Measurements from ENCODE around the gene QSOX1.

The QSOX1 gene

DNA sequence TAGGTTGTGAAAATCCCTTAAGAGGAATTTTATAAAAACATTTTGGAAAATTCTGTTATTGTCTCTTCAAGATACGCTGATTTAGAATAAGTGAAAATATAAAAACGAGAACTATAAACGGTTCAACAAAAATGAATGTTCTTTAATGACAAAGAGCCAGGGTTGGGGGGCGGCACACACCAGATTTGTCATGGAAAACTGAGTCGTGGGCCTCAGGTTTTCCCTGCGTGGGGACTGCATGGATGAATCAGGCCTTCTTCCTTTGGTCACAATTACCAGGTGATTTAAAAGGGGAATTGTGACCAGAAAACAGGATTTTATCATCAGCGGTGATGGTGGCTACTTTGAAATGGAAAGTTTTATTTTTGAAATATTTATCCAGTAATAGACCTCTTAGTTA lies 84.0 kb downstream of the QSOX1 start:
- Histone ChIP-seq H3K4me1 (ENCODE audit: low read depth, poor library complexity, severe bottlenecking) (no peaks in the 10 kb centered on the region), H3K4me3 (IDR thresholded peaks at IDR 0.05; ENCODE audit: insufficient read depth, low read depth, low read length) (no peak overlapping the region), H3K36me3 (ENCODE audit: insufficient read depth) (no peaks in the 10 kb centered on the region), H3K4me2 (no peak overlapping the region), H2AFZ (ENCODE audit: low read depth) (no peak overlapping the region), H3K9ac (no peak overlapping the region), H3K27ac (no peak overlapping the region), H3K27me3 (ENCODE audit: insufficient read depth, low read depth) (no peaks in the 10 kb centered on the region), H3K79me2 (ENCODE audit: insufficient read depth, low read depth) (no peaks in the 10 kb centered on the region), H4K20me1 (ENCODE audit: insufficient read depth) (no peaks in the 10 kb centered on the region)
- TF ChIP-seq, protein P1, sequence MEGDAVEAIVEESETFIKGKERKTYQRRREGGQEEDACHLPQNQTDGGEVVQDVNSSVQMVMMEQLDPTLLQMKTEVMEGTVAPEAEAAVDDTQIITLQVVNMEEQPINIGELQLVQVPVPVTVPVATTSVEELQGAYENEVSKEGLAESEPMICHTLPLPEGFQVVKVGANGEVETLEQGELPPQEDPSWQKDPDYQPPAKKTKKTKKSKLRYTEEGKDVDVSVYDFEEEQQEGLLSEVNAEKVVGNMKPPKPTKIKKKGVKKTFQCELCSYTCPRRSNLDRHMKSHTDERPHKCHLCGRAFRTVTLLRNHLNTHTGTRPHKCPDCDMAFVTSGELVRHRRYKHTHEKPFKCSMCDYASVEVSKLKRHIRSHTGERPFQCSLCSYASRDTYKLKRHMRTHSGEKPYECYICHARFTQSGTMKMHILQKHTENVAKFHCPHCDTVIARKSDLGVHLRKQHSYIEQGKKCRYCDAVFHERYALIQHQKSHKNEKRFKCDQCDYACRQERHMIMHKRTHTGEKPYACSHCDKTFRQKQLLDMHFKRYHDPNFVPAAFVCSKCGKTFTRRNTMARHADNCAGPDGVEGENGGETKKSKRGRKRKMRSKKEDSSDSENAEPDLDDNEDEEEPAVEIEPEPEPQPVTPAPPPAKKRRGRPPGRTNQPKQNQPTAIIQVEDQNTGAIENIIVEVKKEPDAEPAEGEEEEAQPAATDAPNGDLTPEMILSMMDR (conservative IDR thresholded peaks at IDR 0.05; ENCODE audit: low read depth, low read length): no peak

DNA sequence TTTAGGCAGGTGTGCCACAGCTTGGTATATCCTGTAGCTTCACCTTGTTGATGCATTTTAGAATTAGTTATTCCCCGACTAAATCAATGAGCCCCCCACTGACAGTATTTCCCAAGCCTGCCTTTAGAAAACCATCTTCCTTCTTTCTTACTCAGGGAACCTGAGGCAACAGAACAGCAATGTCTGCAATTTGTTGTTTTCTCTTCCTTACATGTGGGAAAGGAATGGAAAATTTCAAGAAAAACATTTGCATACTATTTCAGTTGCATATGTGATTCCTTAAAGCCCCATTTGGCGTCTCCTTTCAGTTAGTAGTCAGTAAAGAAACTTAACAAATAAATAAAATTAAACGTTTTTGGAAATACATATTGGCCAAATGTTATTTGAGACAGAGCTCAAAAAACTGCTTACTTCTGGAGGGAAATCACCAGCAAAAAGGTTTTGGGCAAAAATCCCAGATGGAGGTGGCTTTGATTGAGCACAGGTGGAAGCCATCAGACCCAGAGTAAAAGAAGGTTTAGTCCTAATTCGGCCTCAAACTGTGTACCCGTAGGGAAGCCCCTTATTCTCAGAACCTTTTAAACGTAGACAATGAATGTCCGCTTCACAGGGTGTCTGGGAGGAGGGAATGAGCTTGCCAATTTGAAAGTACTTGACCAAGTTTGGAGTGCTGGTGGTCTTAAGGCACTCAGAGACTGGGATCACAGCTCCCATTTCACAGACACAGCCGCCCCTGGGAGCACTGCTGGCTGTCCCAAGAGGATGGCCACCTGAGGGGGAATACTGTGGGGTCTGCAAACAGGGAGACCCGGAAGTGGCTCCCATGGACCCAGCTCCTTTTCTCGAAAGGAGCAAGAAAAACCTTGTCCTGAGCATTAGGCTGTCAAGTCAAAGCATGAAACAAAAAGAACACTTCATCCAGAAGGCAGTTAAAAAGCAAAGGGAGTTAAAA lies 84.8 kb downstream of the QSOX1 start:
- H4K20me1 ChIP-seq (ENCODE audit: insufficient read depth): no peaks in the 10 kb centered on the region
- H3K4me2 ChIP-seq: no peak overlapping the region
- no peaks in the 10 kb centered on the region for H3K36me3 ChIP-seq (ENCODE audit: insufficient read depth)
- TF ChIP-seq, protein P1 (conservative IDR thresholded peaks at IDR 0.05; ENCODE audit: low read depth, low read length): no peak
- no peaks in the 10 kb centered on the region for H3K4me1 ChIP-seq (ENCODE audit: low read depth, poor library complexity, severe bottlenecking)
- no peaks in the 10 kb centered on the region for H3K27me3 ChIP-seq (ENCODE audit: insufficient read depth, low read depth)
- no peak overlapping the region for H3K9ac ChIP-seq
- no peak overlapping the region for H3K27ac ChIP-seq
- H3K4me3 ChIP-seq (IDR thresholded peaks at IDR 0.05; ENCODE audit: insufficient read depth, low read depth, low read length): no peak overlapping the region
- no peaks in the 10 kb centered on the region for H3K79me2 ChIP-seq (ENCODE audit: insufficient read depth, low read depth)
- H2AFZ ChIP-seq (ENCODE audit: low read depth): no peak overlapping the region

DNA sequence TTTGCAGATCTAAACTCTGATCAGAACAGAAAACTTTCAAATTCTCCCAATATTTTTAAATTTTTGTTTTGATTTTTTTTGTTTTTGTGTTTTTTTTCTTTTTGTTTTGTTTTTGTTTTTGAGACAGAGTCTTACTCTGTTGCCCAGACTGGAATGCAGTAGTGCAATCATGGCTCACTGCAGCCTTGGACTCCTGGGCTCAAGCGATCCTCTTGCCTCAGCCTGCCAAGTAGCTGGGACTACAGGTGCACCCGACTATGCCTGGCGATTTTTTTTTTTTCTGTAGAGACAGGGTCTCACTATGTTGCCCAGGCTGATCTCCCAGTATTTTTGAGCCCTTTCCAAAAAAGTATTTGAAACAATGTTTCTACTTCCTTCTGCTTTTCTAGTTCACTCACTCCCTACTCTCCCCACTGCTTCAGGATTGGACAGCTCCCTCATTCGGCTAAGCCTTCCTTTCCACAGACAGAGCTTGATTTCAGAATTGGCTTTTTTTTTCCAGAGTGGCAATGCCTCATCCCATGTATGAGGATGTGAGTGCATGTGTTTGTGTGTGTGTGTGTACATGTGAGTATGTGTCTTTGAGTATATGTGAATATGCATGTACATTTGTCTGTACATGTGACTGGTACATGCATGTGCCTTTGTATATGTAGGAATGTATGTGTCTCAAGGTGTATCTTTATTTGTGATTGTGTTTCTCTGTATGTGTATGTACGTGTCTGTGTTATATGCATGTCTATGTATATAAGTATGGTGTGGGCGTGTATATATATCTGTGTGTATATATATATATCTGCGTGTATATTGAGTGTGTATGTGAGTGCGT lies 87.3 kb downstream of the QSOX1 start:
- Histone ChIP-seq H3K27me3 (ENCODE audit: insufficient read depth, low read depth) (no peaks in the 10 kb centered on the region), H3K4me1 (ENCODE audit: low read depth, poor library complexity, severe bottlenecking) (peaks cover 5% of the 10 kb centered on the region)

DNA sequence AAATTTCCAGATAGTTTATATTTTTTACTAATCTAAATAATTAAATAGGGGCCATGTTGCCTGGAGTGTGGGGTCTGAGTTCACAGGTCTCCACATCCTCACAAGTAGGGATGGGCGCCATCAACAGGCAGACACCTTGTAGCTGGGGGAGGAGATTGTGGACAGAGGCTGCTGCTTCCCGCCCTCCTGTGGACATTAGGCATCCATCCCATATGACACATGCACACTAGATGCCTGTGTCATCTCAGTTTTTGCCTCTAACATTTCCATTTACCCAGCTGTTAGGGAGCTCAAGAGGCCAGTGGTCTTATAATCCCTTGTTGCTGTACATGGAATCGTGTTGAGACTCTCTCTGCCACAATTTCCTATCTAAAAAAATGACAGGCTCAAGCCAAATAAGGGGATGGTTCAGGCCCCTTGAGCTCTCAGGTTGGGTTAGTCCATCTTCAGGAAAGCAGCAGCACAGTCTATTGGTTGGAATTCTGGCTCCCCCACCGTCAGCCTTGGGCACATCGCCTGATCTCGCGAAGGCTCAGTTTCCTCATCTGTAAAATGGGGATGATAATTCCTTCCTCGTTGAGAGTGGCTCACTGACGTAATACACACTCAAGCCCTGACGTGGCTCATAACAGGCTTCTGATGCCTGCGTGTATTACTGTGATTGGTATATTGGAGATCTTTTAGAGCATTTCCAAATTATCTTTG lies 89.0 kb downstream of the QSOX1 start:
- H3K27me3 ChIP-seq (ENCODE audit: insufficient read depth, low read depth): no peaks in the 10 kb centered on the region
- peaks cover 14% of the 10 kb centered on the region for H3K4me1 ChIP-seq (ENCODE audit: low read depth, poor library complexity, severe bottlenecking)

More for the DNA sequence above, 87.3 kb downstream of the QSOX1 start:
- Histone ChIP-seq H3K9ac (no peak overlapping the region), H3K27ac (no peak overlapping the region), H3K79me2 (ENCODE audit: insufficient read depth, low read depth) (no peaks in the 10 kb centered on the region), H2AFZ (ENCODE audit: low read depth) (no peak overlapping the region), H3K4me2 (no peak overlapping the region), H4K20me1 (ENCODE audit: insufficient read depth) (no peaks in the 10 kb centered on the region), H3K36me3 (ENCODE audit: insufficient read depth) (no peaks in the 10 kb centered on the region), H3K4me3 (IDR thresholded peaks at IDR 0.05; ENCODE audit: insufficient read depth, low read depth, low read length) (no peak overlapping the region)
- TF ChIP-seq, protein P1 (conservative IDR thresholded peaks at IDR 0.05; ENCODE audit: low read depth, low read length): no peak

More for the DNA sequence above, 89.0 kb downstream of the QSOX1 start:
- Histone ChIP-seq H4K20me1 (ENCODE audit: insufficient read depth) (no peaks in the 10 kb centered on the region), H3K9ac (no peak overlapping the region), H3K36me3 (ENCODE audit: insufficient read depth) (no peaks in the 10 kb centered on the region), H3K27ac (no peak overlapping the region), H2AFZ (ENCODE audit: low read depth) (no peak overlapping the region), H3K4me3 (IDR thresholded peaks at IDR 0.05; ENCODE audit: insufficient read depth, low read depth, low read length) (no peak overlapping the region), H3K4me2 (no peak overlapping the region), H3K79me2 (ENCODE audit: insufficient read depth, low read depth) (no peaks in the 10 kb centered on the region)
- TF ChIP-seq, protein P1 (conservative IDR thresholded peaks at IDR 0.05; ENCODE audit: low read depth, low read length): no peak

Measured in KMS-11 (cell line).